K562 (cell line): Measurements from ENCODE around the gene KMT2E. TPM values are rescaled to one million over a fixed set of nuclear protein-coding genes. Genes with fewer than 3 reads are reported as not detected.

Experiments
- FIP1L1 ChIP-seq: fragments of 200-400 bp; formaldehyde crosslinking; IDR thresholded peaks from 2 replicates; pipeline ENCODE4 v1.6.1; 2018; ENCODE audit warnings: mild to moderate bottlenecking, low read depth, low read length; ENCODE audit not compliant: poor library complexity, severe bottlenecking
- HDAC8 ChIP-seq: fragments of 450-650 bp; IDR thresholded peaks from 2 replicates; pipeline ENCODE4 v1.6.1; 2016; ENCODE audit warnings: mild to moderate bottlenecking, missing genetic modification characterization, moderate library complexity, missing compliant biosample characterization
- MEF2D ChIP-seq: conservative IDR thresholded peaks from 2 replicates; pipeline ENCODE4 v1.6.1; 2016; ENCODE audit warnings: low read depth, missing genetic modification characterization, missing compliant biosample characterization
- NEUROD1 ChIP-seq: fragments of 150-350 bp; IDR thresholded peaks from 2 replicates; pipeline ENCODE4 v1.6.1; 2014; ENCODE audit warnings: borderline replicate concordance, low read length, low read depth; ENCODE audit not compliant: partially characterized antibody
- NFXL1 ChIP-seq: fragments of 450-650 bp; formaldehyde crosslinking; IDR thresholded peaks from 2 replicates; pipeline ENCODE4 v1.4.0; 2021; ENCODE audit warnings: mild to moderate bottlenecking
- SMAD1 ChIP-seq: fragments of 150-350 bp; IDR thresholded peaks from 2 replicates; pipeline ENCODE4 v1.6.1; 2014; ENCODE audit warnings: low read length, low read depth; ENCODE audit not compliant: partially characterized antibody
- SMARCB1 ChIP-seq: IDR thresholded peaks from 2 replicates; pipeline ENCODE4 v1.6.1; 2011; ENCODE audit warnings: improper control_type of control experiment, low read depth; ENCODE audit not compliant: insufficient read length
- U2AF2 ChIP-seq: fragments of 200-400 bp; formaldehyde crosslinking; optimal IDR thresholded peaks from 2 replicates; pipeline ENCODE3; 2017; ENCODE audit warnings: low read depth, mild to moderate bottlenecking, low read length
- ZBTB17 ChIP-seq: fragments of 450-650 bp; formaldehyde crosslinking; IDR thresholded peaks from 2 replicates; pipeline ENCODE4 v1.4.0; 2020; ENCODE audit warnings: mild to moderate bottlenecking
- ZNF384 ChIP-seq: IDR thresholded peaks from 2 replicates; pipeline ENCODE4 v1.6.1; 2012; ENCODE audit warnings: low read depth, low read length, improper control_type of control experiment
- polyA plus RNA-seq, 8 experiments: library from polyadenylated mRNA; depleted of rRNA in 4 of 8; stranded (reverse) in 5 of 8; unstranded in 3 of 8; fragments of >200 nt; fragmentation: Nextera tagmentation in 2 of 8; fragmentation: Illumina TruSeq in 1 of 8; extraction: Ambion mirVana in 2 of 8; extraction: Trizol in 1 of 8; gene quantifications; 2 replicates each; pipeline versions ENCODE4 v1.2.1 to v1.2.3, GENCODE V29; 2011 to 2014; ENCODE audit warnings: inconsistent platforms in 1 of 8, missing spikeins in 1 of 8
- total RNA-seq, 7 experiments: library from RNA; depleted of rRNA in 6 of 7; stranded (reverse); fragments of >200 nt in 6 of 7; fragmentation: Illumina TruSeq in 2 of 7; extraction: Trizol in 2 of 7; gene quantifications; 2 replicates each; pipeline versions ENCODE4 v1.2.1 to v1.2.3, GENCODE V29; 2011 to 2021; ENCODE audit warnings: low replicate concordance in 1 of 7
- TF ChIP-seq, protein P1 (sequence below), 2 experiments: fragments of 450-650 bp; IDR thresholded peaks; 2 replicates each; pipeline ENCODE4 v1.6.1; 2016
- TF ChIP-seq, protein P2 (sequence below): fragments of 250-450 bp; sonication (Bioruptor Pico); IDR thresholded peaks from 2 replicates; pipeline ENCODE4 v1.5.0; 2021; ENCODE audit warnings: mild to moderate bottlenecking, borderline replicate concordance
- TF ChIP-seq, protein P3 (sequence below): fragments of 450-650 bp; conservative IDR thresholded peaks from 2 replicates; pipeline ENCODE4 v1.6.1; 2016; ENCODE audit warnings: missing genetic modification characterization, low read depth, mild to moderate bottlenecking, control low read depth, missing compliant biosample characterization
- TF ChIP-seq, protein P4 (sequence below): fragments of 200-400 bp; formaldehyde crosslinking; IDR thresholded peaks from 2 replicates; pipeline ENCODE4 v1.6.1; 2017; ENCODE audit warnings: mild to moderate bottlenecking, low read depth, low read length, moderate library complexity
- TF ChIP-seq, protein P5 (sequence below): fragments of 450-650 bp; formaldehyde crosslinking; IDR thresholded peaks from 2 replicates; pipeline ENCODE4 v1.4.0; 2020; ENCODE audit warnings: mild to moderate bottlenecking
- TF ChIP-seq, protein P6 (sequence below): sonication (generic); formaldehyde crosslinking; IDR thresholded peaks from 2 replicates; pipeline ENCODE4 v1.4.0; 2020; ENCODE audit warnings: mild to moderate bottlenecking, missing genetic modification reagents

Gene KMT2E
- total and polyA plus RNA-seq, 9 of the 15 experiments (the other 6 are each of a cell fraction or from before 2014, with no cell fraction given) = 8.9 to 55.3 (median 38.1) TPM

DNA sequence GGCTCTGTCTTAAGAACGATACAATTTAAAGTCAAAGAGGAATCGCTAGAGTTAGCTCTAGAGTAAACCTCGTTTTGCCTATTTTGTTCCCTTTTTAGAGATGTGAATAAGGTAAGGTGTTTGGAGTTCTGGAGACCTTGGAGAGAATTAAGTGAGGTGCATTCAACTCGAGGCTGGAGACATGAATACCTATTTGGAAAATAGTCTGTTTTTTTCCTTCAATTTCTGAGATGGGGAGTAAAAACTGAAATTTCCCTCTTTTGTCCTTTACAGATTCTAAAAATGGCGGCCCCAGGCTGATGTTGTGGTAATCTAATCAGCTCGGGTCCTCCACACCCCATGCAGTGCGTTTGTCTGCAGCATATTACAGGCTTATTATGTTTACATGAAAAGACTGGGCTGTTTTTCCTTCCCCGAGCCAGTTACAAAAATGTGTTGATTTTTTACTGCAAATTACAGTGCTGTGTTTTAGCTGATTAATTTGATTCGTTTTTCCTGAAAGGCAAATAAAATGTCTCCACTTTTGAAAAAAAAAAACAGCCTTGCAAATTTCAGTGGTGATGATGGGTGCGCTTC, 1.5 kb downstream of the KMT2E start (continued):
- peak; percentile 47; the same call in 1 of the 2 replicates for TF ChIP-seq ZNF384
- TF ChIP-seq NEUROD1 = no peak
- TF ChIP-seq, protein P1, sequence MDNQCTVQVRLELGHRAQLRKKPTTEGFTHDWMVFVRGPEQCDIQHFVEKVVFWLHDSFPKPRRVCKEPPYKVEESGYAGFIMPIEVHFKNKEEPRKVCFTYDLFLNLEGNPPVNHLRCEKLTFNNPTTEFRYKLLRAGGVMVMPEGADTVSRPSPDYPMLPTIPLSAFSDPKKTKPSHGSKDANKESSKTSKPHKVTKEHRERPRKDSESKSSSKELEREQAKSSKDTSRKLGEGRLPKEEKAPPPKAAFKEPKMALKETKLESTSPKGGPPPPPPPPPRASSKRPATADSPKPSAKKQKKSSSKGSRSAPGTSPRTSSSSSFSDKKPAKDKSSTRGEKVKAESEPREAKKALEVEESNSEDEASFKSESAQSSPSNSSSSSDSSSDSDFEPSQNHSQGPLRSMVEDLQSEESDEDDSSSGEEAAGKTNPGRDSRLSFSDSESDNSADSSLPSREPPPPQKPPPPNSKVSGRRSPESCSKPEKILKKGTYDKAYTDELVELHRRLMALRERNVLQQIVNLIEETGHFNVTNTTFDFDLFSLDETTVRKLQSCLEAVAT (IDR thresholded peaks at IDR 0.05) = peak in 1 of 2 experiments; percentile 10; a peak in 1 of 4 replicates
- TF ChIP-seq SMARCB1 = no peak
- TF ChIP-seq, protein P2, sequence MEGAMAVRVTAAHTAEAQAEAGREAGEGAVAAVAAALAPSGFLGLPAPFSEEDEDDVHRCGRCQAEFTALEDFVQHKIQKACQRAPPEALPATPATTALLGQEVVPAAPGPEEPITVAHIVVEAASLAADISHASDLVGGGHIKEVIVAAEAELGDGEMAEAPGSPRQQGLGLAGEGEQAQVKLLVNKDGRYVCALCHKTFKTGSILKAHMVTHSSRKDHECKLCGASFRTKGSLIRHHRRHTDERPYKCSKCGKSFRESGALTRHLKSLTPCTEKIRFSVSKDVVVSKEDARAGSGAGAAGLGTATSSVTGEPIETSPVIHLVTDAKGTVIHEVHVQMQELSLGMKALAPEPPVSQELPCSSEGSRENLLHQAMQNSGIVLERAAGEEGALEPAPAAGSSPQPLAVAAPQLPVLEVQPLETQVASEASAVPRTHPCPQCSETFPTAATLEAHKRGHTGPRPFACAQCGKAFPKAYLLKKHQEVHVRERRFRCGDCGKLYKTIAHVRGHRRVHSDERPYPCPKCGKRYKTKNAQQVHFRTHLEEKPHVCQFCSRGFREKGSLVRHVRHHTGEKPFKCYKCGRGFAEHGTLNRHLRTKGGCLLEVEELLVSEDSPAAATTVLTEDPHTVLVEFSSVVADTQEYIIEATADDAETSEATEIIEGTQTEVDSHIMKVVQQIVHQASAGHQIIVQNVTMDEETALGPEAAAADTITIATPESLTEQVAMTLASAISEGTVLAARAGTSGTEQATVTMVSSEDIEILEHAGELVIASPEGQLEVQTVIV = no peak
- TF ChIP-seq U2AF2 = no peak
- peak; percentile 74; the same call in 1 of the 2 replicates for TF ChIP-seq NFXL1 (CRISPR knock-in tag)
- no peak for TF ChIP-seq SMAD1
- TF ChIP-seq, protein P3, sequence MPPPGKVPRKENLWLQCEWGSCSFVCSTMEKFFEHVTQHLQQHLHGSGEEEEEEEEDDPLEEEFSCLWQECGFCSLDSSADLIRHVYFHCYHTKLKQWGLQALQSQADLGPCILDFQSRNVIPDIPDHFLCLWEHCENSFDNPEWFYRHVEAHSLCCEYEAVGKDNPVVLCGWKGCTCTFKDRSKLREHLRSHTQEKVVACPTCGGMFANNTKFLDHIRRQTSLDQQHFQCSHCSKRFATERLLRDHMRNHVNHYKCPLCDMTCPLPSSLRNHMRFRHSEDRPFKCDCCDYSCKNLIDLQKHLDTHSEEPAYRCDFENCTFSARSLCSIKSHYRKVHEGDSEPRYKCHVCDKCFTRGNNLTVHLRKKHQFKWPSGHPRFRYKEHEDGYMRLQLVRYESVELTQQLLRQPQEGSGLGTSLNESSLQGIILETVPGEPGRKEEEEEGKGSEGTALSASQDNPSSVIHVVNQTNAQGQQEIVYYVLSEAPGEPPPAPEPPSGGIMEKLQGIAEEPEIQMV (tag) = 0 out of 2 replicates have a peak, but pooled peaks have one; percentile 17
- 0 out of 2 replicates have a peak, but pooled peaks have one; percentile 42 for TF ChIP-seq ZBTB17
- TF ChIP-seq FIP1L1 = no peak
- TF ChIP-seq MEF2D (tag) = no peak
- TF ChIP-seq, protein P4, sequence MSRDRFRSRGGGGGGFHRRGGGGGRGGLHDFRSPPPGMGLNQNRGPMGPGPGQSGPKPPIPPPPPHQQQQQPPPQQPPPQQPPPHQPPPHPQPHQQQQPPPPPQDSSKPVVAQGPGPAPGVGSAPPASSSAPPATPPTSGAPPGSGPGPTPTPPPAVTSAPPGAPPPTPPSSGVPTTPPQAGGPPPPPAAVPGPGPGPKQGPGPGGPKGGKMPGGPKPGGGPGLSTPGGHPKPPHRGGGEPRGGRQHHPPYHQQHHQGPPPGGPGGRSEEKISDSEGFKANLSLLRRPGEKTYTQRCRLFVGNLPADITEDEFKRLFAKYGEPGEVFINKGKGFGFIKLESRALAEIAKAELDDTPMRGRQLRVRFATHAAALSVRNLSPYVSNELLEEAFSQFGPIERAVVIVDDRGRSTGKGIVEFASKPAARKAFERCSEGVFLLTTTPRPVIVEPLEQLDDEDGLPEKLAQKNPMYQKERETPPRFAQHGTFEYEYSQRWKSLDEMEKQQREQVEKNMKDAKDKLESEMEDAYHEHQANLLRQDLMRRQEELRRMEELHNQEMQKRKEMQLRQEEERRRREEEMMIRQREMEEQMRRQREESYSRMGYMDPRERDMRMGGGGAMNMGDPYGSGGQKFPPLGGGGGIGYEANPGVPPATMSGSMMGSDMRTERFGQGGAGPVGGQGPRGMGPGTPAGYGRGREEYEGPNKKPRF = no peak
- TF ChIP-seq, protein P5, sequence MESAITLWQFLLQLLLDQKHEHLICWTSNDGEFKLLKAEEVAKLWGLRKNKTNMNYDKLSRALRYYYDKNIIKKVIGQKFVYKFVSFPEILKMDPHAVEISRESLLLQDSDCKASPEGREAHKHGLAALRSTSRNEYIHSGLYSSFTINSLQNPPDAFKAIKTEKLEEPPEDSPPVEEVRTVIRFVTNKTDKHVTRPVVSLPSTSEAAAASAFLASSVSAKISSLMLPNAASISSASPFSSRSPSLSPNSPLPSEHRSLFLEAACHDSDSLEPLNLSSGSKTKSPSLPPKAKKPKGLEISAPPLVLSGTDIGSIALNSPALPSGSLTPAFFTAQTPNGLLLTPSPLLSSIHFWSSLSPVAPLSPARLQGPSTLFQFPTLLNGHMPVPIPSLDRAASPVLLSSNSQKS (CRISPR knock-in tag) = no peak
- TF ChIP-seq, protein P6, sequence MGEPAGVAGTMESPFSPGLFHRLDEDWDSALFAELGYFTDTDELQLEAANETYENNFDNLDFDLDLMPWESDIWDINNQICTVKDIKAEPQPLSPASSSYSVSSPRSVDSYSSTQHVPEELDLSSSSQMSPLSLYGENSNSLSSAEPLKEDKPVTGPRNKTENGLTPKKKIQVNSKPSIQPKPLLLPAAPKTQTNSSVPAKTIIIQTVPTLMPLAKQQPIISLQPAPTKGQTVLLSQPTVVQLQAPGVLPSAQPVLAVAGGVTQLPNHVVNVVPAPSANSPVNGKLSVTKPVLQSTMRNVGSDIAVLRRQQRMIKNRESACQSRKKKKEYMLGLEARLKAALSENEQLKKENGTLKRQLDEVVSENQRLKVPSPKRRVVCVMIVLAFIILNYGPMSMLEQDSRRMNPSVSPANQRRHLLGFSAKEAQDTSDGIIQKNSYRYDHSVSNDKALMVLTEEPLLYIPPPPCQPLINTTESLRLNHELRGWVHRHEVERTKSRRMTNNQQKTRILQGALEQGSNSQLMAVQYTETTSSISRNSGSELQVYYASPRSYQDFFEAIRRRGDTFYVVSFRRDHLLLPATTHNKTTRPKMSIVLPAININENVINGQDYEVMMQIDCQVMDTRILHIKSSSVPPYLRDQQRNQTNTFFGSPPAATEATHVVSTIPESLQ (CRISPR knock-in tag) = no peak
- TF ChIP-seq HDAC8 (tag) = no peak
